Brain microvascular endothelial cell (primary cell): ENCODE results near the gene SRGAP3.

ENCODE experiments used
- DNase-seq: peaks from one replicate; pipeline ENCODE4 v3.0.0-alpha.2; 2020
- H3K27ac ChIP-seq: fragments of 250-450 bp; sonication (Bioruptor Pico); 2 replicates; pipeline ENCODE4 v1.5.1; 2020; ENCODE audit warnings: mild to moderate bottlenecking, moderate library complexity
- H3K27me3 ChIP-seq: fragments of 250-450 bp; sonication (Bioruptor Pico); replicated peaks from 2 replicates; pipeline ENCODE4 v1.5.1; 2020; ENCODE audit warnings: mild to moderate bottlenecking
- H3K36me3 ChIP-seq: fragments of 250-450 bp; sonication (Bioruptor Pico); replicated peaks from 2 replicates; pipeline ENCODE4 v1.5.1; 2020; ENCODE audit warnings: mild to moderate bottlenecking
- H3K4me3 ChIP-seq: 2 replicates; pipeline ENCODE4 v1.5.1; 2011; ENCODE audit warnings: low read depth, mild to moderate bottlenecking, control low read depth, low read length, moderate library complexity
- CTCF ChIP-seq: IDR thresholded peaks from 2 replicates; pipeline ENCODE4 v1.5.1; 2011; ENCODE audit warnings: low read depth, mild to moderate bottlenecking, moderate library complexity, low read length, control low read depth, inconsistent platforms; ENCODE audit errors: missing control alignments
- in situ Hi-C: cut with HindIII; loops from 2 replicates; pipeline ENCODE4 v1.10.0; 2017; ENCODE audit warnings: low sequenced_read_pairs, low pct_ligation_motif_present

The SRGAP3 gene

DNA sequence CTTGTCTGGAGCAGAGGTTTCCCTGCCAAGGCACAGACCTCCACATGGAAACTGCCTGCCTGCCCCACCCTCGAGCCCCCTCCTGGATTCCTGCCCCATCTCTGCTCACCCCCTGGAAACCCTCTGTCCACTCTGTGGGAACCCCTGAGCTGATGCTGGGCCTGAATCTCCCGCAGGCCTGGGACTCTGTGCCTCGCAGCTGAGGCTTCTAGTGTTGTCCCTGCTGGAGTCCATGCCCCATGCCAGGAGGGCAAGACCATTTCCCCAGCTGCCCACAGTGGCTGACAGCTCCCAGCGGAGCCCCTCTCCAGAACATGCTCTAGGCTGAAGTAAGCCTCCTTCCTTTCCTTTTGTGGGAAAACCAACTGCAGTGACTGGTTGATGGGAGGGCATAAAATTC lies 46.9 kb downstream of the SRGAP3 start:
- no peak overlapping the region for H3K4me3 ChIP-seq
- in situ Hi-C loops: no loop called here
- H3K27ac ChIP-seq: no peak overlapping the region
- no peak for TF ChIP-seq CTCF
- H3K36me3 ChIP-seq: no peaks in the 10 kb centered on the region
- H3K27me3 ChIP-seq: no peaks in the 10 kb centered on the region
- no peak for DNase-seq

DNA sequence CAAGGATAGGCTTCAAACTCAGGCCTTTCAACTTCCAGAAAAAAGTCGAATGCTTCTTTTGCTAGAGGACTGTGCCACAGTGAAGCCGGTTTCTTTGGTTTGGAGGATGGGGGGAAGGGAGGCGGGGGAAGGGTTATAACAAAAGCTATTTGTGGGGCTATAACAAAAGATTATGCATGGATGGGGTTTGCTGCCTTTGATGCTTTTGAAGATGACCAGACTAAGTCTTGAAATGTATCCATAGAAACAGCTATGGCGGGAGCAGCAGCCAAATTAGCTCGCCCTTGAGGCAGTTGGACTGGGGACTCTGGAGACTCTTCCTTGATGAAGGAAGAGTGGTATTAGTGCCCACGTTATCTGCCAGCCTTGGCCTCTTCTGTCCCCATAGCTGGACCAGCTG lies 47.5 kb downstream of the SRGAP3 start:
- no peak overlapping the region for H3K27ac ChIP-seq
- in situ Hi-C loops: no loop called here
- H3K4me3 ChIP-seq: no peak overlapping the region
- H3K36me3 ChIP-seq: no peaks in the 10 kb centered on the region
- H3K27me3 ChIP-seq: no peaks in the 10 kb centered on the region
- DNase-seq: no peak
- no peak for TF ChIP-seq CTCF

DNA sequence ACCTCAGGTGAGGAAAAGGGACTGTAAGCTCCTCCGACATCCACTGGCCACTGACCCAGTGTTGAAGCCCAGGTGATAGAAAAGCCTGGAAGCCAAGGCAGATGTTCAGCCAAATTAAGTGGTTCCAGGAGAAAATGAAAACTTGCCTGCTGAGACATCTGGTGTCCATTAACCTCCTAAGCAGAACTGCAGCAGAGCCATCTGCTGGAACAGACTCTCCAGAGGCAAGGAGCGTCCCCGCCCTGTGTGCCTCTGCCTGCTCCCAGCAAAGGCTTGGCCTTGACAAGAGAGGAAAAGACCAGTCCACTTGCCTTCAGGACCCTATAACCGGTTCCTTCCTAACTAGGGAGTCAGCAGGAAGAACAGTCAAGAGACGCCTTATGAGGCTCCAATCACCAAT lies 48.2 kb downstream of the SRGAP3 start:
- no peaks in the 10 kb centered on the region for H3K36me3 ChIP-seq
- in situ Hi-C loops: no loop called here
- no peak for TF ChIP-seq CTCF
- no peak overlapping the region for H3K27ac ChIP-seq
- no peaks in the 10 kb centered on the region for H3K27me3 ChIP-seq
- no peak for DNase-seq
- H3K4me3 ChIP-seq: no peak overlapping the region

DNA sequence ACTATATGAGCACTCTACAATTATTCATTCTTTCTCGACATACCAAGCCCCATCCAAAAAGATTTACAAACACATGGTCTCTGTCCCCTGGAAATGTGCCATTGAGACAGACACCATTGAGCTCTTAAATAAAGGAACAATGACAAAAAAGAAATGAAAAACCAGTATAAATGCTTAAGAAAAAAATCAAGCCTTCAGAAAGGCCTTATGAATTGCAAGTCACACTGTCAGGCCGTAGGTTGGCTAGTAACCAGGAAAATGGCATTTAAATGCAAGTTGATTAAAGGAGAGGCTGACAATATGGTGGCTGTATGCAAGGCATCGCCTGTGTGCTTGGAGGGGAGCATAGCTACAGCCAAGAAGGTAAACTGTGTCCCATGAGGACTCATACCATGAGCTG lies 49.7 kb downstream of the SRGAP3 start:
- DNase-seq: no peak
- Histone ChIP-seq H3K4me3 (no peak overlapping the region), H3K36me3 (no peaks in the 10 kb centered on the region), H3K27ac (no peak overlapping the region), H3K27me3 (no peaks in the 10 kb centered on the region)
- TF ChIP-seq CTCF: no peak
- in situ Hi-C loops: no loop called here

DNA sequence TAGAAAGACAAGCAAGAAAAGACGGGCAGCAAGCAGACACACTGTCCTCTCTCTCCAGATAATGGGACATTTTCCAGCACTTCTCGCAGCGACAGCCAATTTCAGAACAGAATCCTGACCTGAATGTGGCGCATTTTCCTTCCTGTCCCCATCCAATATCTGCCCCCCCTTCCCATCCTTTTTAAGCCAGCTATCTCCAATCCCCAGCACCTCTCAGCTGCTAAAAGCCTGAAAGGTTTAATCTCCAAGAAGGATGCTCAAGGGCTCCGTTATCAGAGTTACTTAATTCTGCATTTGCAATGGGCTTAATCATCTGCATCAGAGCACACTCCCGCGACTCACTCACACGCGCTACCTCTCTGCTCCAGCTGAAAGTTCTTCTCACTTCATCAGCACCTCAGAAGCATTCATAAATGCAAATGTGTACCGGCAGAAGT lies 50.5 kb downstream of the SRGAP3 start:
- in situ Hi-C loops: no loop called here
- DNase-seq: no peak
- no peaks in the 10 kb centered on the region for H3K27me3 ChIP-seq
- no peaks in the 10 kb centered on the region for H3K36me3 ChIP-seq
- no peak overlapping the region for H3K4me3 ChIP-seq
- TF ChIP-seq CTCF: no peak
- no peak overlapping the region for H3K27ac ChIP-seq

DNA sequence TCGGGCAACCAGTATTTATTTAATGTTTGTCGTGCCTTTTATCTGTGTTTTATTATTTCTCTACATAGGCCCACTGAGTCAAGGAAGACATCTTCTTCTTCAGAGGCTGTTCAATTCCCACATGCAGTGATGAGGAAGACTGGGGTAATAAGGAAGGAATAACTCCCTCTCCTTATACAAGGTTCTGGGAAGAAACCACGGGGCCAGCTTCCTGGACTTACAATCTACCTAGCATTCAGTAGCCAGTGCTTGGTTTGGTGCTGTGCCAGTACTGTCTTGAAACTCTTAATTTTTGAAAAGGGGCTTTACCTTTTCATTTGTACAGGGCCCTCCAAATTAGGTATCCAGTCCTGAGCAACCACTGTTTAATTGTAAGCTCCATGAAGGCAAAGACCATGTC lies 51.2 kb downstream of the SRGAP3 start:
- H3K27me3 ChIP-seq: no peaks in the 10 kb centered on the region
- H3K36me3 ChIP-seq: no peaks in the 10 kb centered on the region
- H3K27ac ChIP-seq: no peak overlapping the region
- H3K4me3 ChIP-seq: no peak overlapping the region
- in situ Hi-C loops: no loop called here
- no peak for DNase-seq
- no peak for TF ChIP-seq CTCF
